ENCODE results near the gene NUP93.

Gene NUP93

GRCh38 chr16:56897026-56897799 lies 167.3 kb downstream of the NUP93 start:
- Mint-ChIP-seq H3K36me3 (ENCODE audit: low read depth) (no peaks in the 10 kb centered on the region), H3K27ac (no peak overlapping the region), H3K27me3 (peaks cover 56% of the 10 kb centered on the region), H3K4me3 (no peak overlapping the region), H3K9me3 (no peaks in the 10 kb centered on the region), H3K4me1 (ENCODE audit: low read depth) (peaks cover 16% of the 10 kb centered on the region)
- intact Hi-C loops (cut with micrococcal nuclease) = no loop called here

DNA sequence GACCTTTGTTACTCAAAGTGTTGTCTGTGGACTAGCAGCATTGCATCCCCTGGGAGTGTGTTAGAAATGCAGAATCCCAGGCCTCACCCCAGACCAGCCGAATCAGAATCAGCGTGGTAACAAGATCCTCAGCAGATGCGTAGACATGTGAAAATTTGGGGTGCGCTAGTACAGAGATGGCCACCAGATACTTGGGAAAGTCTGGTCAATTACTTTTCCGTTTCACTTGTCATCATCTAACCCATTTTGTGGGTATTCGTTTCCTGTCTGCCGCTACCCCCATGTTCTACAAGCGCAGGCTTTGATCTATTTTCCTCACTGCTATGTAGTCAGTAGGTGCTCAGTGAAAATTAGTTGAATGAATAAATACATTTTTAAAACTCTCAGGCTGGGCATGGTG lies 168.9 kb downstream of the NUP93 start:
- H3K27ac Mint-ChIP-seq = no peak overlapping the region
- no peaks in the 10 kb centered on the region for H3K36me3 Mint-ChIP-seq (ENCODE audit: low read depth)
- intact Hi-C loops (cut with micrococcal nuclease) = no loop called here
- no peaks in the 10 kb centered on the region for H3K9me3 Mint-ChIP-seq
- H3K4me3 Mint-ChIP-seq = no peak overlapping the region
- H3K4me1 Mint-ChIP-seq (ENCODE audit: low read depth) = peaks cover 16% of the 10 kb centered on the region
- peaks cover 61% of the 10 kb centered on the region for H3K27me3 Mint-ChIP-seq

Data from dendritic cell treated with granulocyte-macrophage colony-stimulating factor and Interleukin-4, amounts not matched to agents 40 ng/mL and 50 ng/mL, for 4 days (primary cell).